Endothelial cell of umbilical vein (primary cell): ENCODE data around the gene CES1. TPM values are rescaled to one million over a fixed set of nuclear protein-coding genes. Genes with fewer than 3 reads are reported as not detected.
"Not testable (repeated sequence)": the region's sequence is repeated elsewhere in the genome, so short reads cannot be mapped to it uniquely, and the experiment has no call there.

Experiments
- BruUV-seq: library from RNA; stranded (reverse); fragments of 400-500 nt; replicated peaks from 2 replicates; lab custom pipeline; 2021; lab: Mats Ljungman, UMichigan
- CTCF ChIA-PET: fragments of 300-600, 350-600 bp; sonication (Branson Sonifier 250); formaldehyde crosslinking; loops from one replicate; lab custom pipeline; 2021; ENCODE audit warnings: antibody characterized with exemption, inconsistent platforms; lab: Charles Lee
- POLR2A ChIA-PET: fragments of 300-600, 350-600 bp; sonication (Branson Sonifier 250); formaldehyde crosslinking; loops from one replicate; lab custom pipeline; 2021; ENCODE audit warnings: antibody characterized with exemption, inconsistent platforms; lab: Charles Lee
- DNase-seq: peaks from one replicate; pipeline ENCODE4 v3.0.0-alpha.2; 2011; ENCODE audit warnings: low read depth, low spot score
- FAIRE-seq: peaks from 2 replicates; lab custom pipeline; 2011; peaks lifted over from hg19 to GRCh38; lab: Jason Lieb, UNC
- H2AFZ ChIP-seq: 2 replicates; pipeline ENCODE4 v1.6.0; 2012; ENCODE audit warnings: low read depth, low read length, control low read depth, inconsistent platforms
- H3K27ac ChIP-seq: 2 replicates; pipeline ENCODE4 v1.5.1; 2011; ENCODE audit warnings: low read depth, mild to moderate bottlenecking, control low read depth, low read length, moderate library complexity; ENCODE audit not compliant: insufficient read depth
- H3K27me3 ChIP-seq, 2 experiments: 2 replicates each; pipeline versions ENCODE4 v1.6.0 to v1.6.1; 2011; ENCODE audit warnings: low read length in 2 of 2, mixed read lengths in 1 of 2; ENCODE audit not compliant: control insufficient read depth in 2 of 2, insufficient read depth in 2 of 2
- H3K36me3 ChIP-seq, 2 experiments: 2 replicates in 1 of 2; 3 replicates in 1 of 2; pipeline ENCODE4 v1.5.1; 2011; ENCODE audit warnings: low read length in 2 of 2, mild to moderate bottlenecking in 1 of 2, moderate library complexity in 1 of 2; ENCODE audit not compliant: control insufficient read depth in 2 of 2, insufficient read depth in 2 of 2; ENCODE audit errors: extremely low read depth in 1 of 2
- H3K4me1 ChIP-seq: 3 replicates; pipeline ENCODE4 v1.5.1; 2011; ENCODE audit warnings: mild to moderate bottlenecking, low read length; ENCODE audit not compliant: control insufficient read depth, insufficient read depth; ENCODE audit errors: extremely low read depth
- H3K4me2 ChIP-seq: 2 replicates; pipeline ENCODE4 v1.6.1; 2011; ENCODE audit warnings: low read length, control low read depth, mixed read lengths; ENCODE audit not compliant: insufficient read depth
- H3K4me3 ChIP-seq, 3 experiments: fragments of 200-600 bp in 1 of 3; sonication (generic), shearing (Covaris generic) in 1 of 3; replicated peaks in 1 of 3; 2 replicates each; pipeline ENCODE4 v1.5.1; 2011 to 2016; ENCODE audit warnings: control low read depth in 3 of 3, low read length in 3 of 3, mild to moderate bottlenecking in 2 of 3, inconsistent platforms in 1 of 3, low read depth in 1 of 3, moderate library complexity in 1 of 3; ENCODE audit not compliant: insufficient read depth in 1 of 3
- H3K79me2 ChIP-seq: 2 replicates; pipeline ENCODE4 v1.6.0; 2012; ENCODE audit warnings: low read length, inconsistent platforms; ENCODE audit not compliant: control insufficient read depth, insufficient read depth
- H3K9ac ChIP-seq: replicated peaks from 2 replicates; pipeline ENCODE3; 2011; ENCODE audit warnings: low read length, control low read depth; ENCODE audit not compliant: insufficient read depth; ENCODE audit errors: extremely low read depth
- H3K9me1 ChIP-seq: replicated peaks from 3 replicates; pipeline ENCODE4 v1.6.0; 2011; ENCODE audit warnings: mild to moderate bottlenecking, low read length; ENCODE audit not compliant: control insufficient read depth, insufficient read depth; ENCODE audit errors: extremely low read depth
- H3K9me3 ChIP-seq: replicated peaks from 2 replicates; pipeline ENCODE4 v1.5.1; 2012; ENCODE audit warnings: low read length, inconsistent platforms; ENCODE audit not compliant: control insufficient read depth, insufficient read depth
- H4K20me1 ChIP-seq: replicated peaks from 2 replicates; pipeline ENCODE3; 2011; ENCODE audit warnings: mild to moderate bottlenecking, low read length; ENCODE audit not compliant: control insufficient read depth, insufficient read depth; ENCODE audit errors: extremely low read depth
- EZH2 ChIP-seq: IDR thresholded peaks from 2 replicates; pipeline ENCODE4 v1.6.1; 2012; ENCODE audit warnings: borderline replicate concordance, low read depth, mild to moderate bottlenecking, moderate library complexity, low read length, inconsistent platforms; ENCODE audit not compliant: severe bottlenecking
- FOS ChIP-seq: IDR thresholded peaks from 2 replicates; pipeline ENCODE4 v1.6.1; 2011; ENCODE audit warnings: mild to moderate bottlenecking, low read length, moderate library complexity, borderline replicate concordance; ENCODE audit not compliant: insufficient read depth
- MAX ChIP-seq: IDR thresholded peaks from 2 replicates; pipeline ENCODE4 v1.6.1; 2011; ENCODE audit not compliant: insufficient read depth, insufficient read length
- MYC ChIP-seq: IDR thresholded peaks from one replicate; pipeline ENCODE4 v1.6.1; 2011; ENCODE audit warnings: mild to moderate bottlenecking, low read depth, low read length
- dilution Hi-C: fragments of 300-500 bp; cut with MboI; formaldehyde crosslinking; loops from one replicate; pipeline ENCODE4 v1.15.0; 2019; ENCODE audit warnings: low sequenced_read_pairs; ENCODE audit not compliant: extremely low pct_ligation_motif_present
- intact Hi-C: fragments of 100-400 bp; cut with micrococcal nuclease; formaldehyde crosslinking; loops from one replicate; pipeline ENCODE4 v1.10.0; 2022
- polyA plus RNA-seq, 4 experiments: library from polyadenylated mRNA; depleted of rRNA in 3 of 4; stranded (reverse) in 3 of 4; unstranded in 1 of 4; fragments of >200 nt; gene quantifications; 2 replicates each; pipeline versions ENCODE4 v1.2.1 to v1.2.3, GENCODE V29; 2011 to 2012; ENCODE audit warnings: missing spikeins in 1 of 4
- total RNA-seq: library from RNA; stranded (reverse); gene quantifications from 2 replicates; pipeline ENCODE4 v1.2.3, GENCODE V29; 2021

Gene CES1
- total and polyA plus RNA-seq, 2 donors (not counting 3 experiments of a cell fraction or from before 2014, with no cell fraction given), result not detected

GRCh38 chr16:55835581-55835980 lies 2.7 kb upstream of the CES1 start:
- Histone ChIP-seq H3K9me3 (no peaks in the 10 kb centered on the region), H4K20me1 (no peaks in the 10 kb centered on the region), H3K9me1 (no peaks in the 10 kb centered on the region), H3K9ac (no peak overlapping the region), H3K27me3 (no peaks in the 10 kb centered on the region), H3K4me1 (no peaks in the 10 kb centered on the region), H3K4me2 (no peak overlapping the region), H3K36me3 (no peaks in the 10 kb centered on the region), H3K27ac (no peak overlapping the region), H3K79me2 (no peaks in the 10 kb centered on the region), H3K4me3 (no peak overlapping the region), H2AFZ (no peak overlapping the region)
- no TSS peak for BruUV-seq
- FAIRE-seq, result no peak
- intact Hi-C loops, result no loop called here
- POLR2A ChIA-PET, result no interaction called here
- DNase-seq, result no peak
- TF ChIP-seq EZH2, result no peak
- no peak for TF ChIP-seq MAX
- no peak for TF ChIP-seq MYC
- no peak for TF ChIP-seq FOS
- dilution Hi-C loops, result loop anchor here (25.0 kb wide), 1 partner anchor 98 kb away; no protein-coding TSS in a partner anchor
- CTCF ChIA-PET, result interaction anchor here (0.6 kb wide), 1 partner anchor 239 kb away, joined by 3 read pairs; no protein-coding TSS in a partner anchor

- H3K79me2 ChIP-seq, H3K9me3 ChIP-seq, H3K4me2 ChIP-seq, CTCF ChIA-PET, intact Hi-C loops, H3K4me3 ChIP-seq, H3K36me3 ChIP-seq, FAIRE-seq, BruUV-seq, H3K9ac ChIP-seq, H3K9me1 ChIP-seq, H4K20me1 ChIP-seq, H3K27ac ChIP-seq, H3K4me1 ChIP-seq, POLR2A ChIA-PET, H2AFZ ChIP-seq, H3K27me3 ChIP-seq, DNase-seq: not testable (repeated sequence)
- dilution Hi-C loops, result loop anchor here (25.0 kb wide), 1 partner anchor 98 kb away; no protein-coding TSS in a partner anchor
Observed at GRCh38 chr16:55835173-55835572, 2.3 kb upstream of the CES1 start.
